GM20000 (cell line): Measurements from ENCODE around the gene KCNT2.

Experiments used
- DNase-seq: peaks from one replicate; pipeline ENCODE4 v3.0.0; 2012; ENCODE audit warnings: low spot score
- TF ChIP-seq, protein P1 (sequence below): IDR thresholded peaks from 2 replicates; pipeline ENCODE4 v1.5.1; 2012; ENCODE audit warnings: mild to moderate bottlenecking, control low read depth; ENCODE audit errors: extremely low read depth, missing control alignments

The KCNT2 gene

DNA sequence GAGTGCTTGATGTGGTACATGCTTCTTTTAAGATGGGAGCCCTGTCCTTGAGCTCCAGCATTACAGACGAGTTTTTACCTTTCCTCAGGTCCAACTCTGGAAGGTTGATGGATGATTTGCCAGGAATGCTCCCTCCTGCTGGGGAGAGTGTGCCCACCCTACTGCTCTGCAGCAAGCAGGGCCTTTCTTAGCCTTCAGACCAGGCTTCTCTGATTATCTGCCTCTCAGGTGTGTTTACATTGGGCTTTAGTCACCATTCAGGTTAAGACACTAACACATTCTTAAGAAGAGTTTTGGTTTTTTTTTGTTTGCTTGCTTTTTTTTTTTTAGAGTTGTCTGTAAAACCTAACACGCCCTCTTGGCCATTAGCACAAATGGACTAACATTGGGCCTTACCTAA lies 301.8 kb downstream of the KCNT2 start:
- DNase-seq, result no peak
- TF ChIP-seq, protein P1, sequence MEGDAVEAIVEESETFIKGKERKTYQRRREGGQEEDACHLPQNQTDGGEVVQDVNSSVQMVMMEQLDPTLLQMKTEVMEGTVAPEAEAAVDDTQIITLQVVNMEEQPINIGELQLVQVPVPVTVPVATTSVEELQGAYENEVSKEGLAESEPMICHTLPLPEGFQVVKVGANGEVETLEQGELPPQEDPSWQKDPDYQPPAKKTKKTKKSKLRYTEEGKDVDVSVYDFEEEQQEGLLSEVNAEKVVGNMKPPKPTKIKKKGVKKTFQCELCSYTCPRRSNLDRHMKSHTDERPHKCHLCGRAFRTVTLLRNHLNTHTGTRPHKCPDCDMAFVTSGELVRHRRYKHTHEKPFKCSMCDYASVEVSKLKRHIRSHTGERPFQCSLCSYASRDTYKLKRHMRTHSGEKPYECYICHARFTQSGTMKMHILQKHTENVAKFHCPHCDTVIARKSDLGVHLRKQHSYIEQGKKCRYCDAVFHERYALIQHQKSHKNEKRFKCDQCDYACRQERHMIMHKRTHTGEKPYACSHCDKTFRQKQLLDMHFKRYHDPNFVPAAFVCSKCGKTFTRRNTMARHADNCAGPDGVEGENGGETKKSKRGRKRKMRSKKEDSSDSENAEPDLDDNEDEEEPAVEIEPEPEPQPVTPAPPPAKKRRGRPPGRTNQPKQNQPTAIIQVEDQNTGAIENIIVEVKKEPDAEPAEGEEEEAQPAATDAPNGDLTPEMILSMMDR, result no peak

DNA sequence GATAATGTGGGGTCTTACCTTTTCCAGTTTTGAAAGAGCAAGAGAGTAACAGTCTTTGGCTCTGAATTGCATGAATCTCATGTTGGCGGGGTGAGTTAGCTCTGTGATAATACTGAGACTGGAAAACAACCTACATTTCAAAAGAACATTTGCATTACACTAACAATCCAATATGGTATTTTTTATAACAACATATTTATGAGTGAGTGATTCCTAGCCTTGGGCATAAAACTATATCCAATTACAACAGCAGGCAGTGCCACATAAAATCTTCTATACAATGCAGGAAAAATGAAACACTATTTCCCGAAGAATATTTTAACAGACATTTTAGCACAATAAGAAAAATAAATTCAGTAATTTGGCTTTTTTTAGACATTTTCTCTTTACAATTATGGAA lies 303.0 kb downstream of the KCNT2 start:
- no peak for DNase-seq
- TF ChIP-seq, protein P1, result no peak

DNA sequence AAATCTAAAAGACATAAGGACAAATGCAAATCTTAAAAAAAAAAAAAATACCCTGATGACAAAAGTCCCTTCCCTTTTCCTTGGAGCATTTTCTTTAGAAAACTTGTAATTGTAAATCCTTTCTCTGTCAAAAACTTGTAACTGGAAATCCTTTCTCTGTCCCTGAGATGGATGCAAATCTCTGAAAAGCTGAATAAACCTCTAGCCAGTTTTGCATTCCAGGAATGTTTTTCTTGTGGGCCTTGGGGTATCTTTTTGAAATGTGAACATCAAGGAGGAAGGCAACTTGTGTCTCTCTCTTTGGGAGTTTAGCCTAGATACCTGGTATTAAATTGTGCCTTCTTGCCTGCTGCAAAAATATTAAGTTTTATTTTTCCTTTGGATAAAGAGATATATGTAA lies 305.3 kb downstream of the KCNT2 start:
- no peak for DNase-seq
- TF ChIP-seq, protein P1, result no peak

DNA sequence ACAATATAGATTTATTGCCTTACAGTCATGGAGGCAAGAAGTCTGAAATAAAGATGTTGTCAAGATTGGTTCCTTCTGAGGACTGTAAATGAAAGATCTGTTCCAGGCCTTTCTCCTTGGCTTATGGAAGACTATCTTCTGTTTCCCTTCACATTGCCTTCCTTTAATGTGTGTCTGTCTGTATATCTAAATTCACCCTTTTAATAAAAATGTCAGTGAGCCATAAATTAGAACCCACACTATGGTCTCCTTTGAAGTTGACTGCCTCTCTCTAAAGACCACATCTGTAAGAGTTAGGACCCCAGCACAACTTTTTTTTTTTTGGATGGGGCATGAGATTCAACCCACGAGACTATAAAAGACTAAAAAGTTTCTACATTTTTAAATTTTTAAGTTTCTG lies 305.8 kb downstream of the KCNT2 start:
- DNase-seq, result no peak
- TF ChIP-seq, protein P1, result no peak

DNA sequence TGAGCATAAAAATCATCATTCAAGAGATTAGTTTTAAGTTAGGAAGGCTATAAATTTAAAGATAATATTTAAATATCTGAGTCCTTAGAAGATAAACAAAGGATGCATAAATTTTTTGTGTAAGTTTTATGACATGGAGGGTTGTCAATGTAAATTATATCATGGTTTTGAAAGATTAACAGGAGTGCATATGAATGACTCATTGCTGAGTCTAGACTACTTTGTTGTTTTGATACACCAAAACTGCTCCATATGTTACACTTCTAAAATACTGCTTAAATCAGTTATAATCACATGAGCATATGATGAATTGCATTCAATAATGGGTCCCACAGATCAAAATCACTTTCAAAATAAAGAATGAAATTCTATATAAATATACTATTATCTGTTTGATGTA lies 312.5 kb downstream of the KCNT2 start:
- DNase-seq, result no peak
- TF ChIP-seq, protein P1, result no peak

DNA sequence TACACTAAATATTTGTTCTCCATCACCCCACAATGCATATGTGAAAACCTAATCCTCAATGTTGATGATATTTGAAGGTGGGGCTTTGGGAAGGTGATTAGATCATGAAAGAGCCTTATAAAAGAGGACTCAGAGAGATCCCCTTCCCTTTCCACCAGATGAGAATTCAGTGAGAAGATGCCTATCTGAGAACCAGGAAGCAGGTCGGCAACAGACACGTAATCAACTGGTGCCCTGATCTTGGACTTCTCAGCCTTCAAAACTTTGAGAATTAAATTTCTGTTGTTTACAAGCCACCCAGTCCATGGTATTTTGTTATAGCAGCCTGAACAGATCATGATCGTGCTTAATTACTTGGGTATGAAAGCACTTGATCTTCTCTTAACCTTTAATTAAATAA lies 329.4 kb downstream of the KCNT2 start:
- TF ChIP-seq, protein P1, result no peak
- DNase-seq, result no peak

DNA sequence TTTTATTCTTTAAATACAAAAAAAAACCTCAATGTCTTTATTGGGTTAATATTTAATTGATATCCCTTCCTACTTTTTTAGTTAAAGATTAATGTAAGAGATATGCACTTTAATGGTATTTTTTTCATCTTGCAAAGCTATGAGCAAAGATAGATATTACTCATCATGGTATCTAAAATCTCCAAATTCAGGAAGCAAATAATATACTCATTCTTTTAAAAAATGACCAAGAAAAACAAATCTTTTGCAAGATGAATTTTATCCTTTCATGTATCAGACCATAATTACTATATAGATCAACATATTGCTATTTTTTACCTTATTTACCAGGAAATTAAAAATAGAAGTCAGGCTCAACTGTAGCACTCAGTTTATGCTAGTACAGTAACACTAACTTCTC lies 330.4 kb downstream of the KCNT2 start:
- no peak for DNase-seq
- TF ChIP-seq, protein P1, result no peak
